Parathyroid adenoma (tissue), 2 donors: ENCODE data around the gene CLCNKB.
A peak's percentile ranks its signal among the peaks of the same experiment; 100 is the strongest.

Experiments used
- H2AFZ ChIP-seq: fragments of 300-600 bp; sonication (generic); one replicate; pipeline ENCODE4 v1.7.0; 2017; ENCODE audit warnings: antibody characterized with exemption, mild to moderate bottlenecking
- H3K27ac ChIP-seq: fragments of 300-600 bp; sonication (generic); one replicate; pipeline ENCODE4 v1.7.0; 2017
- H3K27me3 ChIP-seq: fragments of 300-600 bp; sonication (generic); one replicate; pipeline ENCODE4 v1.7.0; 2017; ENCODE audit warnings: low read length; ENCODE audit not compliant: control insufficient read depth, insufficient read depth
- H3K36me3 ChIP-seq: fragments of 300-600 bp; sonication (generic); one replicate; pipeline ENCODE4 v1.7.0; 2017; ENCODE audit warnings: low read length; ENCODE audit not compliant: control insufficient read depth, insufficient read depth
- H3K4me1 ChIP-seq: fragments of 300-600 bp; sonication (generic); one replicate; pipeline ENCODE4 v1.7.0; 2017; ENCODE audit warnings: control low read depth
- H3K4me2 ChIP-seq: fragments of 300-600 bp; sonication (generic); one replicate; pipeline ENCODE4 v1.7.0; 2017; ENCODE audit warnings: low read length
- H3K4me3 ChIP-seq: fragments of 300-600 bp; sonication (generic); one replicate; pipeline ENCODE4 v1.7.0; 2017; ENCODE audit warnings: low read depth, low read length
- H3K79me2 ChIP-seq: fragments of 300-600 bp; sonication (generic); one replicate; pipeline ENCODE4 v1.7.0; 2017; ENCODE audit warnings: control low read depth
- H3K9ac ChIP-seq: fragments of 300-600 bp; sonication (generic); one replicate; pipeline ENCODE4 v1.7.0; 2017; ENCODE audit warnings: mild to moderate bottlenecking
- H3K9me3 ChIP-seq: fragments of 300-600 bp; sonication (generic); one replicate; pipeline ENCODE4 v1.7.0; 2017; ENCODE audit warnings: low read length; ENCODE audit not compliant: control insufficient read depth
- CTCF ChIP-seq: fragments of 300-600 bp; sonication (generic); IDR thresholded peaks from one replicate; pipeline ENCODE4 v1.7.0; 2017; ENCODE audit warnings: antibody characterized with exemption, mild to moderate bottlenecking
- donor health status: primary hyperparathyroidism.

The CLCNKB gene

DNA sequence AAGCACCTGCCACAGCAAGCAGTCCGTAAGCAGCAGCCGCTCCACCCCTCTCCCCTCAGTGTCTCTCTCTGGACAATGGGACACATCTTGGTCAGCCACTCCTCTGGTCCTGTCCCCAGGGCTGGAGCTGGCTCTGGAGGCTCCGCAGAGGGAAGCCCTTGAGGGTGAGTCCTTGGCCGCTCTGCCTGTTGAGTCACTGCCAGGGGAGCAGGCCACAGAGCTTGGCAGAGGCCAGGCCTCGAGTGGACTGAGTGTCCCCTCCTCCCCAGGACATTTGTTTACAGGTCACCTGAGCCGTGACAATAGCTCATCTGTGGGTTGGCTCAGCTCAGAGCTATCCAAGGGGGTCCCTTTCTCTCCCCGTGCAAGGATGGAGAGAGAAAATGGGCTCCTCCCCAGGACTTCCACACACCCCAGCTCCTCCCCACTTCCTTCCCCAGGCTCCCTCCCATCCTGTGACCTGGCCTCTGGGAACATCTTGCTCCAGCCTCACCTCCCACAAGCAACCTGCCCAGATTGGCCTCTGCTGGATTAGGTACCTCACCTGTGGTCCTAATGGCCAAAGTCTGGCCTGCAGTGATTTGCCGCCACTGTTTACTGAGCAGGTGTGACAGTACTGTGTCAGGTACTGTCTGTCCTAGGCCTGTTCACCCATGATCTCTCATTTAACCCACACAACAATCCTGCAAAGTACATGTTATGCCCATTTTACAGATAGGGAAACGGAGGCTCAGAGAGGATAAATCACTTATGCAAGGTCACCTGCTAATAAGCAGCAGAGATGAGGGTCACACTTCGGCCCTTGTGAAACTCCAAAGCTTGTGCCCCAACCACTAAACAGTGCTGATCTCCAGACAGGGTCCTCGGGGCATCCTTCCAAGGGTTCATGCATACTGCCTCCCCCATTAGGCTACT lies 25.0 kb downstream of the CLCNKB start:
- Histone ChIP-seq H2AFZ (no peak overlapping the region), H3K79me2 (no peaks in the 10 kb centered on the region), H3K36me3 (no peaks in the 10 kb centered on the region), H3K9ac (no peak overlapping the region), H3K4me2 (no peak overlapping the region), H3K4me3 (no peak overlapping the region), H3K27me3 (no peaks in the 10 kb centered on the region), H3K9me3 (no peaks in the 10 kb centered on the region), H3K27ac (no peak overlapping the region), H3K4me1 (peaks cover 4% of the 10 kb centered on the region)
- no peak for TF ChIP-seq CTCF

- no peak overlapping the region for H3K4me2 ChIP-seq
- H3K27ac ChIP-seq: no peak overlapping the region
- no peaks in the 10 kb centered on the region for H3K9me3 ChIP-seq
- no peaks in the 10 kb centered on the region for H3K79me2 ChIP-seq
- no peaks in the 10 kb centered on the region for H3K27me3 ChIP-seq
- no peak overlapping the region for H3K9ac ChIP-seq
- peaks cover 4% of the 10 kb centered on the region for H3K4me1 ChIP-seq
- no peak overlapping the region for H2AFZ ChIP-seq
- H3K4me3 ChIP-seq: no peak overlapping the region
- TF ChIP-seq CTCF: no peak
- no peaks in the 10 kb centered on the region for H3K36me3 ChIP-seq
Observed at GRCh38 chr1:16070640-16071355, 27.2 kb downstream of the CLCNKB start.

- Histone ChIP-seq H3K27me3 (no peaks in the 10 kb centered on the region), H2AFZ (no peak overlapping the region), H3K4me3 (no peak overlapping the region), H3K36me3 (no peaks in the 10 kb centered on the region), H3K4me2 (no peak overlapping the region), H3K9ac (no peak overlapping the region), H3K9me3 (no peaks in the 10 kb centered on the region), H3K4me1 (peaks cover 4% of the 10 kb centered on the region), H3K79me2 (no peaks in the 10 kb centered on the region), H3K27ac (no peak overlapping the region)
- no peak for TF ChIP-seq CTCF
Observed at GRCh38 chr1:16071614-16072013, 28.0 kb downstream of the CLCNKB start.

- H3K4me1 ChIP-seq: peaks cover 4% of the 10 kb centered on the region
- H3K9me3 ChIP-seq: no peaks in the 10 kb centered on the region
- H3K79me2 ChIP-seq: no peaks in the 10 kb centered on the region
- TF ChIP-seq CTCF: no peak
- no peaks in the 10 kb centered on the region for H3K27me3 ChIP-seq
- no peak overlapping the region for H3K4me3 ChIP-seq
- H2AFZ ChIP-seq: no peak overlapping the region
- no peak overlapping the region for H3K27ac ChIP-seq
- H3K4me2 ChIP-seq: peak overlapping the region; percentile 90
- H3K36me3 ChIP-seq: no peaks in the 10 kb centered on the region
- no peak overlapping the region for H3K9ac ChIP-seq
Observed at GRCh38 chr1:16072095-16072494, 28.5 kb downstream of the CLCNKB start.
